RPMI8226 (cell line): ENCODE results near the gene NUP210.

Experiments used
- DNase-seq: peaks from one replicate; pipeline ENCODE4 v3.0.0-alpha.2; 2015

Gene NUP210

DNA sequence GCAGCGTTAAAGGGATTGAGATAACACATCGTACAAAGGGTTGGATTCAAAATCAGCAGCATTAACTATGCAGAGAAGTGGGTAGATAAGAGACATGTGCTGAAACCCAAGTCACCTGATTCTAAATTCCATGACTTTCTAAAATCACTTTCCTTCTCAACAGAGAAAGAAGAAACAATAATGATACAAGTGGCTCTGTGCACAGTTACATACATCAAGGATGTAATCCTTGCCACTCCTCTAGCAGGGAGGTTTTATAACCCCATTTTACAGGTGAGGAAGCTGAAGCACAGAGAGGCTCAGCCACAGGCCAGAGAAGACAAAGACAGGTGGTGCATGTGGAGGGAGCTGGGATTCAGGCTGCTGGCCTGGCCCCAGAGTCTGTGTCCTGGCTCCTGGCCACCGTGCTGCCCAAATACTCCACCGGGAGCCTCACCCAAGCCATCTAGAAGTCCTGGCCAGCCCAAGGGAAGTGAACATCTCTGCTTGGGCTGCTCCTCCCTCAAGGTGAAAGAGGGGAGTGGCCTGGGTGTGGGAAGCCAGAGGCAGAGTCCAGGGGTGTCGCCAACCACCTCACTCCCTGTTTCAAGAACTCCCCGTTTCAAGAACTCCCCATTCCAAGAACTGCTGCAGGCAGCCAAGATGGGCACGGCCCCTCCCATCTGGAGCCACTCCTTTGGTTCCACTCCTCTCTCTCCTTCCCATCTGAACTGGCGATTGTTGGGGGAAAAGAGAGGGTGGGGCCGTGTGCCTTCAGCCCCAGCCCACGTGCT lies 147.1 kb downstream of the NUP210 start:
- no peak for DNase-seq

DNA sequence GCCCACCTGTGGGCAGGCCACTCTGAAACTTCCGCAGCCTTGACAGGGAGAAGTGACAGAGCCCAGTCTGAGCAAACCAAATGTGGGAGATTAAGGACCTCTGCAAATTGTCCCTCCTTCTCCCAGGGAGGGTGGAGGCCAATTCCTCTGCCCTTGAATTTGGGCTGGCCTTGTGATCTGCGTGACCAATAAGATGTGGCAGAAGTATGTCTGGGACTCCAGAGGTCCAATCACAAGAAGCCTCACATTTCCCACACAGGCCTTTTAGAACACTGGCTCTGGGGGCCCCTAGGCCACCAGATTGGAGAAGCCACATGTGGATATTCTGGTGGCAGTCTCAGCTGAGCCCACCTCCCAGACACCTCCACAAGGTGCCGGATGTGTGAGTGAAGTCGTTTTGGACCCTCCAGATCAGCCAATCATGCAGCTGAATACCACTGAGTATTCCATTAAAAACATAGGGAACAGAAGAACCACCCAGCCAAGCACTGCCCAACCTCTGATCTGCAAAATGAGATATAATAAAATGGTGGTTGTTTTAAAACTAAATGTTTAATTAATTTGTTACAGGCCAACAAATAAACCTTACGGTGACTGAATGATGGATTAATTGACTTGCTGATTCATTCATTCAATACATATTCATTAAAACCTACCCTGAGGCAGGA lies 150.3 kb downstream of the NUP210 start:
- DNase-seq = no peak

GRCh38 chr3:13268961-13269441 lies 151.1 kb downstream of the NUP210 start:
- DNase-seq = no peak

DNA sequence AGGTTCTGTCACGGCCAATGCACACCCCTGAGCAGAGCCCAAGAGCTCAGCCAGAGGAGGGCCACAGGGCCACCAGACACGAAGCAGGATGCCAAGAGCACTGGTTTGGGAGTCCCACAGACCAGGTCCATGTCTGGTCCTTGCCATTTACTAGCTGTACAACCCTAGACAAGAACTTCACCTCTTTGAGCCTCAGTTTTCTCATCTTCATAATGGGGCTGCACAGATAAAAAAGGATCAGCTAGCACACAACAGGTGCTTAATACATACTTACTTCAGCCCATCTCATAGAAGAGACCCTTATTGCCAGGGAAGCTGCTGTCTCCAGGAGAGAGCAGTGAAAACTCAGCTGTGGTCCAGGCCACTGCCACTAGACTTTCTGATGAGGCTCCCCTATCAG lies 152.0 kb downstream of the NUP210 start:
- DNase-seq = no peak

DNA sequence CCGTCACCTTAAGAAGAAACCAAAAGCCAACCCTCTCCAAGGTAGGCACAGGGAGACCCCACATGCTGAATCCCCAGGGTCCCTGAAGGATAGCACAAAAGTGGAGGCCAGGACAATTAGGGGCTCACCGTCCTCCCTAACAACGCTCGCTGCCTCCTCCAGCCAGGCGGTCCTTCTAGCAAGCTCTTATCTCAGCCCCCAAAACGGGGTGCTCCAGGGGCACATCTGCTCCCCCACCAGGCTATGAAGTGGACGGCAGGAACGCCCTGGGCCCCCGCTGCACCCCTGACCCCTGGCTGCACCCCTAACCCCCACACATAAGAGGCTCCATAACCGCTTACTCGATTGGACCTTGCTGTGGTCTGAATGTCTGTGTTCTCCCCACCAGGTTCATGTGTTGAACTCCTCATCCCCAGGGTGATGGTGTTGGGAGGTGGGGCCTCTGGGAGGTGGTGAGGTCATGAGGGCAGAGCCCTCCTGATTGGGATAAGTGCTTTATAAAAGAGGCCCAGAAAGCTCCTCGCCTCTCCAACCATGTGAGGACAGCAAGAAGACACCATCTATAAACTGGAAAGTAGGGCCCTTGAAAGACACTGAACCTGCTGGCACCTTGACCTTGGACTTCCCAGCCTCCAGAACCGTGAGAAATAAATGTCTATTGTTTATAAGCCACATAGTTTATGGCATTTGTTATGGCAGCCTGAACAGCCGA lies 153.3 kb downstream of the NUP210 start:
- DNase-seq = no peak
